ENCODE measurements around the gene NAT10.

Gene NAT10

DNA sequence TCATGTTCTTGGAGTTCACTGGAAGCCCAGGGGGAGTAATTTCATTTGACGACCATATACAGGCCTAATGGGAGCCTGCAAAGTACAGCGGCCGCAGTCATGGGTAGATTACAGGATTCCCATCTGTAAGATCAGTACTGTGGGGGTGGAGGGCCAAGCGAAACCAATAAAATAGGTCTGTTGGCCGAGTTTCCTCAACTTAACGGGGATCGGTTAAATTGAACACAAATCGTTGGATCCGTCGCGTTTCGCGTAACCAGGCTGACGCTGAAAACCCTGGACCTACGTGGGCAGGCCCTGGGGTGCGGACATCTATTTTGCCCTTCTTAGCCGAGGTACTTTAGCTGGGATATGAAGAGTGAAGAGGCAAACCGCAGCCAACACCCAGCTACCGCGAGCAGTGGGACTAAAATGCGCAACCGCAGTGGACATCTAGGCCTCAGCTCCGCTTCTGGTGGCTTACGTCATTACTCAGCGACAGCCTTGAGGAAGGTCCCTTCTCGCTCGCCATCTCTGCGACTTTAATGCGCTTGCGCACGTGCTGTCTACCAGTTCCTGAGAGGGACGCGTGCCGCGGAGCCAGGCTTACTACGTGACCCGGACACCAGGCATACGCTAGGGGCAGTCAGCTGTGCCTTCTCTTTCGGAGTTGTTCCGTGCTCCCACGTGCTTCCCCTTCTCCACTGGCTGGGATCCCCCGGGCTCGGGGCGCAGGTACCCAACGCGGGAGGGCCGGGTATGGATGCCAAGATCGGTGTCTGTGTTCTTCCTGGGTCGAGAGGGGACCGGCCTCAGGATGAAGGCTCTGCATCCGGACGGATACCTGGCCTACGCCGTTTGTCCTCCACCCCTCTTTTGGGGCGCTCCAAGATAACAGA lies at the start of gene NAT10:
TSS of gene NAT10 (plus strand) at position 551 of the 878 bp plus-strand sequence. CDS start 2,597 bp downstream, outside the sequence.
- Histone ChIP-seq H3K9me3 (ENCODE audit: insufficient read depth, low read length) (no peaks in the 10 kb centered on the region), H3K4me3 (ENCODE audit: insufficient read depth, low read length, poor library complexity, severe bottlenecking) (peak within 1 kb of the TSS; percentile 99), H3K9me2 (replicated peaks; ENCODE audit: insufficient read depth, low read length) (no peaks in the 10 kb centered on the region), H3F3A (ENCODE audit: insufficient read depth) (peaks cover 31% of the 10 kb centered on the region), H2AFZ (ENCODE audit: low read depth, low read length, severe bottlenecking) (peak within 1 kb of the TSS; percentile 52), H3K27me3 (ENCODE audit: low read length) (no peaks in the 10 kb centered on the region), H3K9ac (ENCODE audit: low read length) (peak within 1 kb of the TSS; percentile 91), H4K20me1 (ENCODE audit: low read depth, low read length) (no peaks in the 10 kb centered on the region), H3K36me3 (ENCODE audit: low read length) (no peaks in the 10 kb centered on the region), H3K27ac (ENCODE audit: low read depth, low read length) (peak within 1 kb of the TSS; percentile 71), H3K79me2 (ENCODE audit: insufficient read depth, low read length) (peaks cover 27% of the 10 kb centered on the region), H3K4me2 (ENCODE audit: low read depth, low read length, poor library complexity, severe bottlenecking) (peak within 1 kb of the TSS; percentile 91)
- TF ChIP-seq, protein P1, sequence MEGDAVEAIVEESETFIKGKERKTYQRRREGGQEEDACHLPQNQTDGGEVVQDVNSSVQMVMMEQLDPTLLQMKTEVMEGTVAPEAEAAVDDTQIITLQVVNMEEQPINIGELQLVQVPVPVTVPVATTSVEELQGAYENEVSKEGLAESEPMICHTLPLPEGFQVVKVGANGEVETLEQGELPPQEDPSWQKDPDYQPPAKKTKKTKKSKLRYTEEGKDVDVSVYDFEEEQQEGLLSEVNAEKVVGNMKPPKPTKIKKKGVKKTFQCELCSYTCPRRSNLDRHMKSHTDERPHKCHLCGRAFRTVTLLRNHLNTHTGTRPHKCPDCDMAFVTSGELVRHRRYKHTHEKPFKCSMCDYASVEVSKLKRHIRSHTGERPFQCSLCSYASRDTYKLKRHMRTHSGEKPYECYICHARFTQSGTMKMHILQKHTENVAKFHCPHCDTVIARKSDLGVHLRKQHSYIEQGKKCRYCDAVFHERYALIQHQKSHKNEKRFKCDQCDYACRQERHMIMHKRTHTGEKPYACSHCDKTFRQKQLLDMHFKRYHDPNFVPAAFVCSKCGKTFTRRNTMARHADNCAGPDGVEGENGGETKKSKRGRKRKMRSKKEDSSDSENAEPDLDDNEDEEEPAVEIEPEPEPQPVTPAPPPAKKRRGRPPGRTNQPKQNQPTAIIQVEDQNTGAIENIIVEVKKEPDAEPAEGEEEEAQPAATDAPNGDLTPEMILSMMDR (IDR thresholded peaks at IDR 0.05; ENCODE audit: insufficient read depth, low read length, poor library complexity, severe bottlenecking): no peak
- TF ChIP-seq EZH2phosphoT487 (conservative IDR thresholded peaks at IDR 0.05; ENCODE audit: low read length): no peak

- Histone ChIP-seq H4K20me1 (ENCODE audit: low read depth, low read length) (peaks cover 15% of the 10 kb centered on the region; the same call in 1 of the 2 replicates), H3K4me2 (ENCODE audit: low read depth, low read length, poor library complexity, severe bottlenecking) (peak overlapping the region; percentile 89), H3K79me2 (ENCODE audit: insufficient read depth, low read length) (peaks cover 95% of the 10 kb centered on the region), H3F3A (ENCODE audit: insufficient read depth) (no peaks in the 10 kb centered on the region; the same call in 1 of the 2 replicates), H3K9me3 (ENCODE audit: insufficient read depth, low read length) (no peaks in the 10 kb centered on the region), H3K36me3 (ENCODE audit: low read length) (no peaks in the 10 kb centered on the region; the same call in 1 of the 2 replicates), H2AFZ (ENCODE audit: low read depth, low read length, severe bottlenecking) (no peak overlapping the region), H3K9me2 (replicated peaks; ENCODE audit: insufficient read depth, low read length) (no peaks in the 10 kb centered on the region), H3K27ac (ENCODE audit: low read depth, low read length) (no peak overlapping the region), H3K9ac (ENCODE audit: low read length) (no peak overlapping the region), H3K27me3 (ENCODE audit: low read length) (no peaks in the 10 kb centered on the region), H3K4me3 (ENCODE audit: insufficient read depth, low read length, poor library complexity, severe bottlenecking) (no peak overlapping the region)
- TF ChIP-seq, protein P1 (IDR thresholded peaks at IDR 0.05; ENCODE audit: insufficient read depth, low read length, poor library complexity, severe bottlenecking): no peak
- no peak for TF ChIP-seq EZH2phosphoT487 (conservative IDR thresholded peaks at IDR 0.05; ENCODE audit: low read length)
Observed at GRCh38 chr11:34056672-34057071, 48.8 kb upstream of the NAT10 start.

- H3K9me2 ChIP-seq (replicated peaks; ENCODE audit: insufficient read depth, low read length): no peaks in the 10 kb centered on the region
- TF ChIP-seq EZH2phosphoT487 (conservative IDR thresholded peaks at IDR 0.05; ENCODE audit: low read length): no peak
- TF ChIP-seq, protein P1 (IDR thresholded peaks at IDR 0.05; ENCODE audit: insufficient read depth, low read length, poor library complexity, severe bottlenecking): no peak
- no peak overlapping the region for H3K4me2 ChIP-seq (ENCODE audit: low read depth, low read length, poor library complexity, severe bottlenecking)
- H3K27me3 ChIP-seq (ENCODE audit: low read length): no peaks in the 10 kb centered on the region
- H3K27ac ChIP-seq (ENCODE audit: low read depth, low read length): no peak overlapping the region
- no peak overlapping the region for H3K4me3 ChIP-seq (ENCODE audit: insufficient read depth, low read length, poor library complexity, severe bottlenecking)
- H3K9me3 ChIP-seq (ENCODE audit: insufficient read depth, low read length): no peaks in the 10 kb centered on the region
- no peak overlapping the region for H3K9ac ChIP-seq (ENCODE audit: low read length)
- peaks cover 97% of the 10 kb centered on the region for H3K79me2 ChIP-seq (ENCODE audit: insufficient read depth, low read length)
- H2AFZ ChIP-seq (ENCODE audit: low read depth, low read length, severe bottlenecking): no peak overlapping the region
- H3K36me3 ChIP-seq (ENCODE audit: low read length): peaks cover 2% of the 10 kb centered on the region; the same call in 1 of the 2 replicates
- peaks cover 11% of the 10 kb centered on the region for H3F3A ChIP-seq (ENCODE audit: insufficient read depth)
- H4K20me1 ChIP-seq (ENCODE audit: low read depth, low read length): peaks cover 13% of the 10 kb centered on the region
Observed at GRCh38 chr11:34063061-34063795, 42.2 kb upstream of the NAT10 start.
